K562 (cell line): ENCODE results near the gene IFT122. TPM values are rescaled to one million over a fixed set of nuclear protein-coding genes. Genes with fewer than 3 reads are reported as not detected.

ENCODE experiments used
- ATAC-seq: fragments of 200-7000 bp; cut with Tn5 transposase; 3 replicates; pipeline ENCODE4 v1.9.1; 2020; ENCODE audit warnings: moderate library complexity
- BruUV-seq: library from RNA; stranded (reverse); fragments of 400-500 nt; replicated peaks from 2 replicates; lab custom pipeline; 2021; lab: Mats Ljungman, UMichigan
- CTCF ChIA-PET: fragments of 300-600 bp; formaldehyde crosslinking; extraction: SDS; loops from one replicate; lab custom pipeline; 2021; ENCODE audit warnings: low intra/inter-chr PET ratio; lab: Yijun Ruan, JAX
- POLR2A ChIA-PET: fragments of 300-600, 350-650 bp; sonication (Branson Sonifier 250); formaldehyde crosslinking; extraction: SDS; loops from one replicate; lab custom pipeline; 2021; ENCODE audit warnings: antibody characterized with exemption, inconsistent platforms; lab: Yijun Ruan, JAX
- DNase-seq, 4 experiments: peaks; one replicate each; pipeline versions ENCODE4 v3.0.0 to v3.0.0-alpha.2; 2011 to 2018; ENCODE audit warnings: low spot score in 3 of 4, mixed read lengths in 3 of 4; ENCODE audit errors: extremely low read depth in 1 of 4
- FAIRE-seq: peaks from 2 replicates; lab custom pipeline; 2011; peaks lifted over from hg19 to GRCh38; lab: Jason Lieb, UNC
- H2AFZ ChIP-seq: 2 replicates; pipeline ENCODE4 v1.6.0; 2011; ENCODE audit warnings: low read depth, low read length, control low read depth, inconsistent platforms
- H3K27ac ChIP-seq: fragments of 200-600 bp; 3 replicates; pipeline ENCODE4 v1.8.0; 2011; ENCODE audit warnings: low read depth, mild to moderate bottlenecking, control low read depth, inconsistent platforms, low read length, moderate library complexity, mixed read lengths; ENCODE audit errors: extremely low read depth
- H3K27me3 ChIP-seq, 2 experiments: fragments of 300-600 bp in 1 of 2; 2 replicates in 1 of 2; 3 replicates in 1 of 2; pipeline versions ENCODE4 v1.6.0 to v1.8.0; 2011; ENCODE audit warnings: inconsistent platforms in 2 of 2, low read length in 2 of 2, mild to moderate bottlenecking in 1 of 2, mixed read lengths in 1 of 2, moderate library complexity in 1 of 2; ENCODE audit not compliant: control insufficient read depth in 2 of 2, insufficient read depth in 2 of 2
- H3K36me3 ChIP-seq: fragments of 300-600 bp; 3 replicates; pipeline ENCODE4 v1.8.0; 2011; ENCODE audit warnings: mild to moderate bottlenecking, low read length, inconsistent platforms; ENCODE audit not compliant: control insufficient read depth, insufficient read depth
- H3K4me1 ChIP-seq, 2 experiments: fragments of 200-600 bp in 1 of 2; replicated peaks in 1 of 2; 2 replicates in 1 of 2; 3 replicates in 1 of 2; pipeline versions ENCODE4 v1.5.1 to v1.8.0; 2011; ENCODE audit warnings: inconsistent platforms in 2 of 2, low read length in 2 of 2, mild to moderate bottlenecking in 1 of 2, mixed read lengths in 1 of 2, moderate library complexity in 1 of 2; ENCODE audit not compliant: control insufficient read depth in 2 of 2, insufficient read depth in 2 of 2
- H3K4me2 ChIP-seq: 2 replicates; pipeline ENCODE4 v1.6.1; 2011; ENCODE audit warnings: low read length, control low read depth, inconsistent platforms, mixed read lengths; ENCODE audit not compliant: insufficient read depth
- H3K4me3 ChIP-seq: fragments of 200-600 bp; sonication (generic), shearing (Covaris generic); 2 replicates; pipeline ENCODE4 v1.5.1; 2016; ENCODE audit warnings: control low read depth, inconsistent platforms
- H3K79me2 ChIP-seq: fragments of 200-600 bp; 3 replicates; pipeline ENCODE4 v1.8.0; 2011; ENCODE audit warnings: low read length, inconsistent platforms; ENCODE audit not compliant: control insufficient read depth, insufficient read depth
- H3K9ac ChIP-seq, 2 experiments: 2 replicates each; pipeline versions ENCODE4 v1.6.0 to v1.6.1; 2011; ENCODE audit warnings: low read depth in 2 of 2, low read length in 2 of 2, control low read depth in 1 of 2, inconsistent platforms in 1 of 2, mild to moderate bottlenecking in 1 of 2, mixed read lengths in 1 of 2; ENCODE audit not compliant: insufficient read depth in 1 of 2
- H3K9me1 ChIP-seq: one replicate; pipeline ENCODE4 v1.6.0; 2011; ENCODE audit warnings: inconsistent platforms, mild to moderate bottlenecking, low read length, moderate library complexity; ENCODE audit not compliant: control insufficient read depth, insufficient read depth
- H3K9me3 ChIP-seq: replicated peaks from 2 replicates; pipeline ENCODE4 v1.5.1; 2011; ENCODE audit warnings: low read depth, low read length, inconsistent platforms; ENCODE audit not compliant: control insufficient read depth, insufficient read depth
- H4K20me1 ChIP-seq: replicated peaks from 2 replicates; pipeline ENCODE4 v1.6.1; 2011; ENCODE audit warnings: low read length, inconsistent platforms, mixed read lengths; ENCODE audit not compliant: control insufficient read depth, insufficient read depth
- BCL6 ChIP-seq: fragments of 250-450 bp; sonication (Bioruptor Pico); IDR thresholded peaks from 2 replicates; pipeline ENCODE4 v1.4.0; 2020
- E2F6 ChIP-seq, 2 experiments: IDR thresholded peaks; 2 replicates each; pipeline ENCODE4 v1.6.1; 2011; ENCODE audit warnings: borderline replicate concordance in 1 of 2, control low read depth in 1 of 2, low read depth in 1 of 2, low read length in 1 of 2, mild to moderate bottlenecking in 1 of 2, mixed read lengths in 1 of 2, moderate library complexity in 1 of 2; ENCODE audit not compliant: insufficient read depth in 1 of 2, insufficient read length in 1 of 2, poor library complexity in 1 of 2, severe bottlenecking in 1 of 2; ENCODE audit errors: extremely low read depth in 1 of 2
- GTF2E2 ChIP-seq: fragments of 200-800 bp; sonication (Bioruptor generic); IDR thresholded peaks from 2 replicates; pipeline ENCODE4 v1.6.1; 2016; ENCODE audit warnings: missing genetic modification characterization, missing compliant biosample characterization
- HDAC3 ChIP-seq: fragments of 450-650 bp; IDR thresholded peaks from 2 replicates; pipeline ENCODE4 v1.6.1; 2018; ENCODE audit warnings: borderline replicate concordance, mild to moderate bottlenecking, moderate library complexity; ENCODE audit not compliant: partially characterized antibody
- MECOM ChIP-seq: fragments of 250-450 bp; sonication (Bioruptor Pico); IDR thresholded peaks from 2 replicates; pipeline ENCODE4 v1.8.0; 2022; ENCODE audit warnings: inconsistent platforms
- MEIS2 ChIP-seq: fragments of 450-650 bp; IDR thresholded peaks from 2 replicates; pipeline ENCODE4 v1.6.1; 2014; ENCODE audit warnings: mild to moderate bottlenecking; ENCODE audit not compliant: partially characterized antibody
- PCBP1 ChIP-seq: fragments of 200-400 bp; formaldehyde crosslinking; IDR thresholded peaks from 2 replicates; pipeline ENCODE4 v1.6.1; 2018; ENCODE audit warnings: mild to moderate bottlenecking, low read depth, low read length; ENCODE audit not compliant: poor library complexity, severe bottlenecking
- SNIP1 ChIP-seq: fragments of 450-650 bp; IDR thresholded peaks from 2 replicates; pipeline ENCODE4 v1.7.1; 2017; ENCODE audit warnings: low read depth, mild to moderate bottlenecking
- ZNF217 ChIP-seq: sonication (generic); formaldehyde crosslinking; IDR thresholded peaks from 2 replicates; pipeline ENCODE4 v1.8.0; 2022; ENCODE audit warnings: mild to moderate bottlenecking, missing genetic modification reagents
- WGBS: fragments of 100-300 bp; shearing (Covaris generic); methylation state at CpG from one replicate; pipeline ENCODE4 v1.1.6; 2016; ENCODE audit warnings: low coverage, mixed read lengths; ENCODE audit not compliant: insufficient coverage; ENCODE audit errors: missing lambda C conversion rate; 5-methylcytosine and 5-hydroxymethylcytosine counted together
- in situ Hi-C: fragments of 300-500 bp; cut with MboI; formaldehyde crosslinking; loops from 4 replicates; pipeline ENCODE4 v1.15.0; 2018; ENCODE audit warnings: inconsistent platforms, mixed read lengths
- intact Hi-C: fragments of 100-400 bp; cut with micrococcal nuclease; formaldehyde crosslinking; loops from 2 replicates; pipeline ENCODE4 v1.14.2; 2022
- polyA plus RNA-seq, 8 experiments: library from polyadenylated mRNA; depleted of rRNA in 4 of 8; stranded (reverse) in 5 of 8; unstranded in 3 of 8; fragments of >200 nt; fragmentation: Nextera tagmentation in 2 of 8; fragmentation: Illumina TruSeq in 1 of 8; extraction: Ambion mirVana in 2 of 8; extraction: Trizol in 1 of 8; gene quantifications; 2 replicates each; pipeline versions ENCODE4 v1.2.1 to v1.2.3, GENCODE V29; 2011 to 2014; ENCODE audit warnings: inconsistent platforms in 1 of 8, missing spikeins in 1 of 8
- total RNA-seq, 7 experiments: library from RNA; depleted of rRNA in 6 of 7; stranded (reverse); fragments of >200 nt in 6 of 7; fragmentation: Illumina TruSeq in 2 of 7; extraction: Trizol in 2 of 7; gene quantifications; 2 replicates each; pipeline versions ENCODE4 v1.2.1 to v1.2.3, GENCODE V29; 2011 to 2021; ENCODE audit warnings: low replicate concordance in 1 of 7
- TF ChIP-seq, protein P1 (sequence below): fragments of 450-650 bp; IDR thresholded peaks from 2 replicates; pipeline ENCODE4 v1.6.1; 2016
- TF ChIP-seq, protein P2 (sequence below): fragments of 450-650 bp; formaldehyde crosslinking; IDR thresholded peaks from 2 replicates; pipeline ENCODE4 v1.4.0; 2020; ENCODE audit warnings: mild to moderate bottlenecking, moderate library complexity
- TF ChIP-seq, protein P3 (sequence below): conservative IDR thresholded peaks from 2 replicates; pipeline ENCODE4 v1.6.1; 2011; ENCODE audit warnings: low read depth, mild to moderate bottlenecking, low read length; ENCODE audit not compliant: control insufficient read depth

Gene IFT122
- total and polyA plus RNA-seq, 9 of the 15 experiments (the other 6 are each of a cell fraction or from before 2014, with no cell fraction given), result 2.4 to 11.5 (median 7.7) TPM

GRCh38 chr3:129492691-129493090 lies 52.7 kb downstream of the IFT122 start:
- POLR2A ChIA-PET, result interaction anchor here (1.1 kb wide), 1 partner anchor 12 kb away, joined by 3 read pairs; no protein-coding TSS in a partner anchor

More at GRCh38 chr3:129492691-129493090, 52.7 kb downstream of the IFT122 start:
- Histone ChIP-seq H4K20me1 (no peaks in the 10 kb centered on the region), H3K36me3 (peaks cover 9% of the 10 kb centered on the region; the same call in 2 of the 3 replicates), H3K4me1 (peaks cover 2 to 6% of the 10 kb centered on the region in 2 experiments; a peak in 3 of 5 replicates), H2AFZ (no peak overlapping the region), H3K79me2 (no peaks in the 10 kb centered on the region), H3K4me2 (no peak overlapping the region), H3K9me3 (no peaks in the 10 kb centered on the region), H3K4me3 (no peak overlapping the region), H3K9ac (no peak overlapping the region), H3K27ac (no peak overlapping the region), H3K27me3 (no peaks in the 10 kb centered on the region), H3K9me1 (no peaks in the 10 kb centered on the region)
- BruUV-seq, result no TSS peak
- in situ Hi-C loops (loop anchor here (10.0 kb wide), 1 partner anchor 442 kb away; no protein-coding TSS in a partner anchor), intact Hi-C loops (loop anchor here (5.0 to 10.0 kb wide), 2 partner anchors 135 to 442 kb away; no protein-coding TSS in a partner anchor)
- CTCF ChIA-PET, result no interaction called here
- no peak for FAIRE-seq
- no peak for ATAC-seq
- no peak for DNase-seq
- TF ChIP-seq E2F6 (IDR thresholded peaks at IDR 0.05; ENCODE audit: borderline replicate concordance in 1 of 2, extremely low read depth in 1 of 2, insufficient read depth in 1 of 2, insufficient read length in 1 of 2, low read depth in 1 of 2, low read length in 1 of 2, poor library complexity in 1 of 2, severe bottlenecking in 1 of 2) (no peak), MEIS2 (no peak), BCL6 (no peak), PCBP1 (no peak), HDAC3 (no peak), ZNF217 (CRISPR knock-in tag) (no peak), MECOM (CRISPR knock-in tag) (no peak), SNIP1 (no peak), GTF2E2 (tag) (no peak)
- TF ChIP-seq, protein P1, sequence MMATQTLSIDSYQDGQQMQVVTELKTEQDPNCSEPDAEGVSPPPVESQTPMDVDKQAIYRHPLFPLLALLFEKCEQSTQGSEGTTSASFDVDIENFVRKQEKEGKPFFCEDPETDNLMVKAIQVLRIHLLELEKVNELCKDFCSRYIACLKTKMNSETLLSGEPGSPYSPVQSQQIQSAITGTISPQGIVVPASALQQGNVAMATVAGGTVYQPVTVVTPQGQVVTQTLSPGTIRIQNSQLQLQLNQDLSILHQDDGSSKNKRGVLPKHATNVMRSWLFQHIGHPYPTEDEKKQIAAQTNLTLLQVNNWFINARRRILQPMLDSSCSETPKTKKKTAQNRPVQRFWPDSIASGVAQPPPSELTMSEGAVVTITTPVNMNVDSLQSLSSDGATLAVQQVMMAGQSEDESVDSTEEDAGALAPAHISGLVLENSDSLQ, result no peak
- TF ChIP-seq, protein P2, sequence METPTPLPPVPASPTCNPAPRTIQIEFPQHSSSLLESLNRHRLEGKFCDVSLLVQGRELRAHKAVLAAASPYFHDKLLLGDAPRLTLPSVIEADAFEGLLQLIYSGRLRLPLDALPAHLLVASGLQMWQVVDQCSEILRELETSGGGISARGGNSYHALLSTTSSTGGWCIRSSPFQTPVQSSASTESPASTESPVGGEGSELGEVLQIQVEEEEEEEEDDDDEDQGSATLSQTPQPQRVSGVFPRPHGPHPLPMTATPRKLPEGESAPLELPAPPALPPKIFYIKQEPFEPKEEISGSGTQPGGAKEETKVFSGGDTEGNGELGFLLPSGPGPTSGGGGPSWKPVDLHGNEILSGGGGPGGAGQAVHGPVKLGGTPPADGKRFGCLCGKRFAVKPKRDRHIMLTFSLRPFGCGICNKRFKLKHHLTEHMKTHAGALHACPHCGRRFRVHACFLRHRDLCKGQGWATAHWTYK (CRISPR knock-in tag), result no peak
- TF ChIP-seq, protein P3, sequence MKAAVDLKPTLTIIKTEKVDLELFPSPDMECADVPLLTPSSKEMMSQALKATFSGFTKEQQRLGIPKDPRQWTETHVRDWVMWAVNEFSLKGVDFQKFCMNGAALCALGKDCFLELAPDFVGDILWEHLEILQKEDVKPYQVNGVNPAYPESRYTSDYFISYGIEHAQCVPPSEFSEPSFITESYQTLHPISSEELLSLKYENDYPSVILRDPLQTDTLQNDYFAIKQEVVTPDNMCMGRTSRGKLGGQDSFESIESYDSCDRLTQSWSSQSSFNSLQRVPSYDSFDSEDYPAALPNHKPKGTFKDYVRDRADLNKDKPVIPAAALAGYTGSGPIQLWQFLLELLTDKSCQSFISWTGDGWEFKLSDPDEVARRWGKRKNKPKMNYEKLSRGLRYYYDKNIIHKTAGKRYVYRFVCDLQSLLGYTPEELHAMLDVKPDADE, result no peak
- WGBS, result 75% methylated on average over 4 of the region's 4 CpGs
